Stimulated activated CD8-positive, alpha-beta memory T cell treated with anti-CD3 and anti-CD28 coated beads, Interleukin-4, amount 100 ng/mL, for 4 hours (primary cell): ENCODE results near the gene CCN5.

Experiments used
- DNase-seq, 2 donors: peaks; one replicate each; pipeline ENCODE4 v3.0.0-alpha.2; 2020; ENCODE audit warnings: low read depth in 2 of 2, low spot score in 1 of 2

Gene CCN5

GRCh38 chr20:44735816-44736169, 20.6 kb downstream of the CCN5 start:
- DNase-seq = no peak

GRCh38 chr20:44736170-44737021, 21.2 kb downstream of the CCN5 start:
- no peak for DNase-seq

GRCh38 chr20:44737116-44737515, 21.9 kb downstream of the CCN5 start:
- DNase-seq = no peak

GRCh38 chr20:44738813-44739477, 23.8 kb downstream of the CCN5 start:
- DNase-seq = no peak

GRCh38 chr20:44739942-44740341, 24.8 kb downstream of the CCN5 start:
- no peak for DNase-seq

- no peak for DNase-seq
Observed at GRCh38 chr20:44742304-44743079, 27.3 kb downstream of the CCN5 start.

- no peak for DNase-seq
Observed at GRCh38 chr20:44743080-44743701, 28.0 kb downstream of the CCN5 start.

- DNase-seq = no peak
Observed at GRCh38 chr20:44743916-44744655, 28.9 kb downstream of the CCN5 start.

- no peak for DNase-seq
Observed at GRCh38 chr20:44745122-44745597, 30.0 kb downstream of the CCN5 start.

GRCh38 chr20:44745598-44746366, 30.6 kb downstream of the CCN5 start, which contains the start of gene KCNK15:
Gene KCNK15, plus strand, starts transcription at chr20:44745865. Its CDS starts 46 bp downstream, at chr20:44745911.
- peak in 1 of 2 donors; percentile 7 for DNase-seq

GRCh38 chr20:44746367-44747165, 31.4 kb downstream of the CCN5 start:
- DNase-seq = no peak

- DNase-seq = peak in 1 of 2 donors; percentile 26
Observed at GRCh38 chr20:44747166-44748004, 32.2 kb downstream of the CCN5 start.

GRCh38 chr20:44748005-44748370, 32.8 kb downstream of the CCN5 start:
- no peak for DNase-seq

GRCh38 chr20:44750081-44750805, 35.1 kb downstream of the CCN5 start:
- no peak for DNase-seq

- no peak for DNase-seq
Observed at GRCh38 chr20:44752099-44752931, 37.1 kb downstream of the CCN5 start.

- no peak for DNase-seq
Observed at GRCh38 chr20:44754554-44754953, 39.4 kb downstream of the CCN5 start.
